HepG2 (cell line): ENCODE results near the gene CIT. TPM values are rescaled to one million over a fixed set of nuclear protein-coding genes. Genes with fewer than 3 reads are reported as not detected.

Experiments
- ATAC-seq: fragments of 200-7000 bp; cut with Tn5 transposase; 3 replicates; pipeline ENCODE4 v1.9.1; 2020; ENCODE audit warnings: mild to moderate bottlenecking, moderate library complexity
- BruUV-seq: library from RNA; stranded (reverse); fragments of 400-500 nt; replicated peaks from 2 replicates; lab custom pipeline; 2021; lab: Mats Ljungman, UMichigan
- CTCF ChIA-PET: fragments of 300-600 bp; formaldehyde crosslinking; extraction: SDS; loops from one replicate; lab custom pipeline; 2021; ENCODE audit warnings: low total read pairs, inconsistent platforms, low intra/inter-chr PET ratio; lab: Yijun Ruan, JAX
- POLR2A ChIA-PET: fragments of 350-600 bp; sonication (Branson Sonifier 250); formaldehyde crosslinking; loops from one replicate; lab custom pipeline; 2020; ENCODE audit warnings: antibody characterized with exemption, inconsistent platforms; lab: Yijun Ruan, JAX
- DNase-seq: peaks from one replicate; pipeline ENCODE4 v3.0.0-alpha.2; 2015; ENCODE audit warnings: low spot score
- FAIRE-seq: peaks from 3 replicates; lab custom pipeline; 2011; peaks lifted over from hg19 to GRCh38; lab: Jason Lieb, UNC
- H2AFZ ChIP-seq: one replicate; pipeline ENCODE4 v1.6.1; 2011; ENCODE audit warnings: low read length, inconsistent platforms
- H3K27ac ChIP-seq: fragments of 300-600 bp; 3 replicates; pipeline ENCODE4 v1.8.0; 2011; ENCODE audit warnings: mixed run types, mild to moderate bottlenecking, mixed read lengths, low read length, inconsistent platforms; ENCODE audit not compliant: insufficient read depth; ENCODE audit errors: extremely low read length
- H3K27me3 ChIP-seq, 2 experiments: fragments of 200-600 bp in 1 of 2; 2 replicates in 1 of 2; 3 replicates in 1 of 2; pipeline versions ENCODE4 v1.6.0 to v1.8.0; 2011; ENCODE audit warnings: low read length in 2 of 2, mild to moderate bottlenecking in 2 of 2, moderate library complexity in 2 of 2, inconsistent platforms in 1 of 2; ENCODE audit not compliant: insufficient read depth in 2 of 2, control insufficient read depth in 1 of 2
- H3K36me3 ChIP-seq, 2 experiments: fragments of 200-600 bp in 1 of 2; replicated peaks in 1 of 2; 2 replicates in 1 of 2; 3 replicates in 1 of 2; pipeline versions ENCODE4 v1.5.1 to v1.8.0; 2011; ENCODE audit warnings: low read length in 2 of 2, inconsistent platforms in 1 of 2; ENCODE audit not compliant: insufficient read depth in 2 of 2, control insufficient read depth in 1 of 2
- H3K4me1 ChIP-seq: 2 replicates; pipeline ENCODE4 v1.5.1; 2012; ENCODE audit warnings: low read length, inconsistent platforms; ENCODE audit not compliant: insufficient read depth
- H3K4me2 ChIP-seq: 2 replicates; pipeline ENCODE4 v1.6.0; 2011; ENCODE audit warnings: low read depth, low read length, inconsistent platforms
- H3K4me3 ChIP-seq, 3 experiments: fragments of 200-600 bp in 1 of 3; sonication (generic), shearing (Covaris generic) in 1 of 3; replicated peaks in 1 of 3; 2 replicates each; pipeline ENCODE4 v1.5.1; 2011 to 2016; ENCODE audit warnings: low read length in 3 of 3, inconsistent platforms in 2 of 3, low read depth in 2 of 3, mild to moderate bottlenecking in 2 of 3, control low read depth in 1 of 3, mixed read lengths in 1 of 3; ENCODE audit not compliant: insufficient read depth in 1 of 3
- H3K79me2 ChIP-seq: one replicate; pipeline ENCODE4 v1.6.1; 2011; ENCODE audit warnings: low read length, inconsistent platforms; ENCODE audit not compliant: insufficient read depth
- H3K9ac ChIP-seq: 2 replicates; pipeline ENCODE4 v1.6.0; 2011; ENCODE audit warnings: mild to moderate bottlenecking, low read depth, low read length, inconsistent platforms; ENCODE audit not compliant: insufficient read depth
- H3K9me3 ChIP-seq: 2 replicates; pipeline ENCODE4 v1.5.1; 2012; ENCODE audit warnings: mild to moderate bottlenecking, low read length
- H4K20me1 ChIP-seq: 2 replicates; pipeline ENCODE4 v1.6.0; 2011; ENCODE audit warnings: inconsistent platforms, mild to moderate bottlenecking, low read length, moderate library complexity; ENCODE audit not compliant: insufficient read depth
- CAMTA2 ChIP-seq: sonication (generic); formaldehyde crosslinking; IDR thresholded peaks from 2 replicates; pipeline ENCODE4 v1.4.0; 2020; ENCODE audit warnings: mild to moderate bottlenecking, missing genetic modification reagents, borderline replicate concordance
- FOXM1 ChIP-seq: sonication (generic); formaldehyde crosslinking; IDR thresholded peaks from 2 replicates; pipeline ENCODE4 v1.5.0; 2020; ENCODE audit warnings: missing genetic modification reagents
- GATA4 ChIP-seq: sonication (generic); IDR thresholded peaks from 2 replicates; pipeline ENCODE4 v1.6.1; 2016; ENCODE audit warnings: antibody characterized with exemption, low read depth, borderline replicate concordance
- KLF12 ChIP-seq: sonication (generic); formaldehyde crosslinking; IDR thresholded peaks from 2 replicates; pipeline ENCODE4 v1.4.0; 2020; ENCODE audit warnings: missing genetic modification reagents, borderline replicate concordance
- MXI1 ChIP-seq: IDR thresholded peaks from 3 replicates; pipeline ENCODE4 v1.6.1; 2012; ENCODE audit warnings: low read depth, low read length, inconsistent platforms, borderline replicate concordance
- NCOR1 ChIP-seq: fragments of 200-600 bp; sonication (generic); IDR thresholded peaks from 2 replicates; pipeline ENCODE4 v1.7.0; 2017; ENCODE audit warnings: antibody characterized with exemption, low read length, borderline replicate concordance
- SRF ChIP-seq: IDR thresholded peaks from 2 replicates; pipeline ENCODE4 v1.6.1; 2011; ENCODE audit warnings: mild to moderate bottlenecking, low read depth, low read length, moderate library complexity
- SUZ12 ChIP-seq: fragments of 150-350 bp; IDR thresholded peaks from 2 replicates; pipeline ENCODE4 v1.6.1; 2014; ENCODE audit warnings: low read depth, low read length
- U2AF1 ChIP-seq: fragments of 200-400 bp; formaldehyde crosslinking; optimal IDR thresholded peaks from 2 replicates; pipeline ENCODE3; 2017; ENCODE audit warnings: mild to moderate bottlenecking, low read depth, low read length
- ZNF230 ChIP-seq: sonication (generic); formaldehyde crosslinking; IDR thresholded peaks from 2 replicates; pipeline ENCODE4 v1.4.0; 2020; ENCODE audit warnings: mild to moderate bottlenecking, missing genetic modification reagents
- ZNF441 ChIP-seq: sonication (generic); formaldehyde crosslinking; IDR thresholded peaks from 2 replicates; pipeline ENCODE4 v1.7.0; 2021; ENCODE audit warnings: missing genetic modification reagents, borderline replicate concordance
- ZSCAN31 ChIP-seq: sonication (generic); formaldehyde crosslinking; IDR thresholded peaks from 2 replicates; pipeline ENCODE4 v1.5.0; 2020; ENCODE audit warnings: low read depth, mild to moderate bottlenecking, missing genetic modification reagents
- ZSCAN9 ChIP-seq: IDR thresholded peaks from 2 replicates; pipeline ENCODE4 v1.6.1; 2016; ENCODE audit warnings: borderline replicate concordance
- ZZZ3 ChIP-seq: sonication (generic); formaldehyde crosslinking; IDR thresholded peaks from 2 replicates; pipeline ENCODE4 v1.4.0; 2020; ENCODE audit warnings: missing genetic modification reagents, mild to moderate bottlenecking, borderline replicate concordance
- WGBS: methylation state at CpG from one replicate; pipeline ENCODE4 v1.1.6; 2017; ENCODE audit warnings: low lambda C conversion rate; 5-methylcytosine and 5-hydroxymethylcytosine counted together
- in situ Hi-C: cut with HindIII; loops from 2 replicates; pipeline ENCODE4 v1.10.0; 2017; ENCODE audit warnings: low pct_unique_long_range_greater_than_20kb; ENCODE audit not compliant: extremely low pct_ligation_motif_present
- intact Hi-C: fragments of 100-400 bp; cut with micrococcal nuclease; formaldehyde crosslinking; loops from one replicate; pipeline ENCODE4 v1.10.0; 2022; ENCODE audit not compliant: unreplicated experiment
- polyA plus RNA-seq, 8 experiments: library from polyadenylated mRNA; depleted of rRNA in 3 of 8; stranded (reverse) in 7 of 8; unstranded in 1 of 8; fragments of >200 nt; fragmentation: Illumina TruSeq in 4 of 8; extraction: Trizol in 4 of 8; gene quantifications; 2 replicates each; pipeline versions ENCODE4 v1.2.1 to v1.2.3, GENCODE V29; 2011 to 2016; ENCODE audit warnings: low read depth in 4 of 8, missing spikeins in 1 of 8, mixed read lengths in 1 of 8; ENCODE audit not compliant: insufficient read depth in 1 of 8
- total RNA-seq, 5 experiments: library from RNA; depleted of rRNA; stranded (reverse); fragments of >200 nt; fragmentation: Illumina TruSeq; extraction: Trizol; gene quantifications; 2 replicates each; pipeline ENCODE4 v1.2.3, GENCODE V29; 2016; ENCODE audit warnings: low read depth in 1 of 5
- TF ChIP-seq, protein P1 (sequence below): sonication (generic); IDR thresholded peaks from 2 replicates; pipeline ENCODE4 v1.6.1; 2016; ENCODE audit warnings: low read depth, borderline replicate concordance
- TF ChIP-seq, protein P2 (sequence below): sonication (generic); formaldehyde crosslinking; IDR thresholded peaks from 2 replicates; pipeline ENCODE4 v1.4.0; 2020; ENCODE audit warnings: low read depth, missing genetic modification reagents
- TF ChIP-seq, protein P3 (sequence below): IDR thresholded peaks from 2 replicates; pipeline ENCODE4 v1.6.1; 2012; ENCODE audit warnings: low read depth, low read length, improper control_type of control experiment

The CIT gene
- total and polyA plus RNA-seq, 2 of the 13 experiments (the other 11 are each of a cell fraction or from before 2014, with no cell fraction given), result 7.7 to 11.7 TPM

DNA sequence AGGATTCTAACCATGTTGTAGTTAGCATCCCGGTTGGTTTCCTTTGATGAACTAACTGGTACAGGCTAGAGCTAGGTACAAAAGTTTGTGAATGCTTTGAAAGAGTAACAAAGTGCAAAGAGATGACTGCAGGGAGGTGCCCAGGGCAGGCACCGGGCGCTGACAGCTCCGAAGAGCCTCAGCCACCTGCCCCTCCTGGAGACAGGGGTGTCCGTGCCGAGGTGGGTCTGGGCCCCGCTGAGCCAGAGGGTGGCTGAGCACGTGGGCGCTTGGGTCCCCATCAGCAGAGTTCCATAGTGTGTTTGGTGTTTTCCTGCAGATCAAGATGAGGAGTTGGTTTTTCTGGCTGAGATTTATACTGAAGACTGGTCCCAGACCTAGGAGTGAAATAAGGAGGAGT lies 189.2 kb downstream of the CIT start:
- no peak overlapping the region for H3K9ac ChIP-seq

DNA sequence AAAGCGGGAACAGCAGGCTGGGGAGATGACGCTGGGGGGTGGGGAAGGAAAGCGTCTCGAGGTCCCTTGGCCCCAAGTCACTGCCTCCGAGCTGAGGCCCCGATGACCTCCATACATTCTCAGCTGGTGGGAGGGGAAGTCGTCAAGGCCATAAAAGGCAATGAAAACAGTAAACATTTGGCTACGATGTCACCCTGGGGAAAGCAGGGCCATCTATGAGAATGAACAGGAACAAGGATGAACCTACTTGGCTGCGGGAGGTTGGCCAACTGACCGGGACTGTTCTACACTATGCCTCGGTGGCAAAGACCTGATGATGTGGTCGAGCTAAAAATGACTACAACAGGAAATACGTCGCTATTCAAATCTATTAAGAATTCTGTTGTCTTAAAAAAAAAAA lies 189.7 kb downstream of the CIT start:
- no peak overlapping the region for H3K27ac ChIP-seq
- DNase-seq, result no peak
- H3K4me3 ChIP-seq, result no peak overlapping the region
- no peaks in the 10 kb centered on the region for H3K27me3 ChIP-seq
- in situ Hi-C loops (no loop called here), intact Hi-C loops (no loop called here)
- FAIRE-seq, result no peak
- H3K9ac ChIP-seq, result no peak overlapping the region
- BruUV-seq, result no TSS peak
- no peak for ATAC-seq
- ChIA-PET CTCF (no interaction called here), POLR2A (interaction anchor here (1.2 kb wide), 1 partner anchor 18 kb away, joined by 4 read pairs; no protein-coding TSS in a partner anchor)
- no peak overlapping the region for H2AFZ ChIP-seq
- H3K36me3 ChIP-seq, result peaks cover 3 to 12% of the 10 kb centered on the region in 2 experiments; a peak in 4 of 5 replicates
- H3K4me2 ChIP-seq, result no peak overlapping the region
- H3K79me2 ChIP-seq, result no peaks in the 10 kb centered on the region
- WGBS, result 96% methylated on average over 14 of the region's 14 CpGs
- H3K4me1 ChIP-seq, result peaks cover 80% of the 10 kb centered on the region
- no peak for TF ChIP-seq SUZ12
- peak; percentile 74 for TF ChIP-seq SRF
- TF ChIP-seq ZNF441 (CRISPR knock-in tag), result no peak
- TF ChIP-seq, protein P1, sequence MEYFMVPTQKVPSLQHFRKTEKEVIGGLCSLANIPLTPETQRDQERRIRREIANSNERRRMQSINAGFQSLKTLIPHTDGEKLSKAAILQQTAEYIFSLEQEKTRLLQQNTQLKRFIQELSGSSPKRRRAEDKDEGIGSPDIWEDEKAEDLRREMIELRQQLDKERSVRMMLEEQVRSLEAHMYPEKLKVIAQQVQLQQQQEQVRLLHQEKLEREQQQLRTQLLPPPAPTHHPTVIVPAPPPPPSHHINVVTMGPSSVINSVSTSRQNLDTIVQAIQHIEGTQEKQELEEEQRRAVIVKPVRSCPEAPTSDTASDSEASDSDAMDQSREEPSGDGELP, result peak; percentile 24; the same call in 1 of the 2 replicates
- TF ChIP-seq, protein P2, sequence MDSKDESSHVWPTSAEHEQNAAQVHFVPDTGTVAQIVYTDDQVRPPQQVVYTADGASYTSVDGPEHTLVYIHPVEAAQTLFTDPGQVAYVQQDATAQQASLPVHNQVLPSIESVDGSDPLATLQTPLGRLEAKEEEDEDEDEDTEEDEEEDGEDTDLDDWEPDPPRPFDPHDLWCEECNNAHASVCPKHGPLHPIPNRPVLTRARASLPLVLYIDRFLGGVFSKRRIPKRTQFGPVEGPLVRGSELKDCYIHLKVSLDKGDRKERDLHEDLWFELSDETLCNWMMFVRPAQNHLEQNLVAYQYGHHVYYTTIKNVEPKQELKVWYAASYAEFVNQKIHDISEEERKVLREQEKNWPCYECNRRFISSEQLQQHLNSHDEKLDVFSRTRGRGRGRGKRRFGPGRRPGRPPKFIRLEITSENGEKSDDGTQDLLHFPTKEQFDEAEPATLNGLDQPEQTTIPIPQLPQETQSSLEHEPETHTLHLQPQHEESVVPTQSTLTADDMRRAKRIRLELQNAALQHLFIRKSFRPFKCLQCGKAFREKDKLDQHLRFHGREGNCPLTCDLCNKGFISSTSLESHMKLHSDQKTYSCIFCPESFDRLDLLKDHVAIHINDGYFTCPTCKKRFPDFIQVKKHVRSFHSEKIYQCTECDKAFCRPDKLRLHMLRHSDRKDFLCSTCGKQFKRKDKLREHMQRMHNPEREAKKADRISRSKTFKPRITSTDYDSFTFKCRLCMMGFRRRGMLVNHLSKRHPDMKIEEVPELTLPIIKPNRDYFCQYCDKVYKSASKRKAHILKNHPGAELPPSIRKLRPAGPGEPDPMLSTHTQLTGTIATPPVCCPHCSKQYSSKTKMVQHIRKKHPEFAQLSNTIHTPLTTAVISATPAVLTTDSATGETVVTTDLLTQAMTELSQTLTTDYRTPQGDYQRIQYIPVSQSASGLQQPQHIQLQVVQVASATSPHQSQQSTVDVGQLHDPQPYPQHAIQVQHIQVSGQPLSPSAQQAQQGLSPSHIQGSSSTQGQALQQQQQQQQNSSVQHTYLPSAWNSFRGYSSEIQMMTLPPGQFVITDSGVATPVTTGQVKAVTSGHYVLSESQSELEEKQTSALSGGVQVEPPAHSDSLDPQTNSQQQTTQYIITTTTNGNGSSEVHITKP, result no peak
- no peak for TF ChIP-seq NCOR1
- no peak for TF ChIP-seq ZSCAN31
- no peak for TF ChIP-seq GATA4
- H3K9me3 ChIP-seq, result no peaks in the 10 kb centered on the region
- no peaks in the 10 kb centered on the region for H4K20me1 ChIP-seq

More for the DNA sequence above, 189.2 kb downstream of the CIT start:
- H2AFZ ChIP-seq, result no peak overlapping the region
- H3K4me3 ChIP-seq, result no peak overlapping the region
- no peaks in the 10 kb centered on the region for H3K27me3 ChIP-seq
- no peak for TF ChIP-seq U2AF1
- TF ChIP-seq FOXM1, result no peak
- no peak for TF ChIP-seq ZNF230 (CRISPR knock-in tag)
- TF ChIP-seq CAMTA2 (CRISPR knock-in tag), result no peak
- no peak for TF ChIP-seq ZSCAN9
- no peak for TF ChIP-seq ZZZ3 (CRISPR knock-in tag)
- no peak for TF ChIP-seq MXI1
- TF ChIP-seq KLF12 (CRISPR knock-in tag), result no peak
- TF ChIP-seq, protein P3, sequence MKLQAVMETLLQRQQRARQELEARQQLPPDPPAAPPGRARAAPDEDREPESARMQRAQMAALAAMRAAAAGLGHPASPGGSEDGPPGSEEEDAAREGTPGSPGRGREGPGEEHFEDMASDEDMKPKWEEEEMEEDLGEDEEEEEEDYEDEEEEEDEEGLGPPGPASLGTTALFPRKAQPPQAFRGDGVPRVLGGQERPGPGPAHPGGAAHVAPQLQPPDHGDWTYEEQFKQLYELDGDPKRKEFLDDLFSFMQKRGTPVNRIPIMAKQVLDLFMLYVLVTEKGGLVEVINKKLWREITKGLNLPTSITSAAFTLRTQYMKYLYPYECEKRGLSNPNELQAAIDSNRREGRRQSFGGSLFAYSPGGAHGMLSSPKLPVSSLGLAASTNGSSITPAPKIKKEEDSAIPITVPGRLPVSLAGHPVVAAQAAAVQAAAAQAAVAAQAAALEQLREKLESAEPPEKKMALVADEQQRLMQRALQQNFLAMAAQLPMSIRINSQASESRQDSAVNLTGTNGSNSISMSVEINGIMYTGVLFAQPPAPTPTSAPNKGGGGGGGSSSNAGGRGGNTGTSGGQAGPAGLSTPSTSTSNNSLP, result no peak
- H3K4me2 ChIP-seq, result no peak overlapping the region
- FAIRE-seq (no peak), DNase-seq (no peak), ATAC-seq (no peak)
- H3K79me2 ChIP-seq, result no peaks in the 10 kb centered on the region
- H3K9me3 ChIP-seq, result no peaks in the 10 kb centered on the region
- in situ Hi-C loops (no loop called here), intact Hi-C loops (no loop called here)
- H3K27ac ChIP-seq, result no peak overlapping the region
- H3K36me3 ChIP-seq, result peaks cover 3 to 12% of the 10 kb centered on the region in 2 experiments; a peak in 4 of 5 replicates
- ChIA-PET POLR2A (no interaction called here), CTCF (no interaction called here)
- no peaks in the 10 kb centered on the region for H4K20me1 ChIP-seq
- WGBS, result 95% methylated on average over 5 of the region's 9 CpGs
- BruUV-seq, result no TSS peak
- peaks cover 80% of the 10 kb centered on the region for H3K4me1 ChIP-seq
